HG02759 (cell line): ENCODE data around the gene RAI2.

Experiments used
- ATAC-seq: cut with Tn5 transposase; IDR thresholded peaks from one replicate; pipeline ENCODE4 v1.9.1; 2021; ENCODE audit warnings: mild to moderate bottlenecking, moderate library complexity; ENCODE audit not compliant: unreplicated experiment

The RAI2 gene

GRCh38 chrX:17860811-17861488, at the start of gene RAI2:
Gene RAI2, minus strand, starts transcription at chrX:17861298. Its CDS starts 59,288 bp downstream, at chrX:17802010.
- ATAC-seq: no peak

- ATAC-seq: no peak
These were observed 27.3 kb upstream of the RAI2 start for GRCh38 chrX:17888421-17888820.

- ATAC-seq: no peak
These were observed 21.6 kb upstream of the RAI2 start for GRCh38 chrX:17882680-17883079.

- ATAC-seq: no peak
These were observed 17.1 kb upstream of the RAI2 start for GRCh38 chrX:17878028-17878670.

- ATAC-seq: no peak
These were observed 15.0 kb upstream of the RAI2 start for GRCh38 chrX:17876135-17876534.

- ATAC-seq: no peak
These were observed 8.5 kb upstream of the RAI2 start for GRCh38 chrX:17869580-17869979.

- ATAC-seq: no peak
These were observed 452 bp upstream of the RAI2 start for GRCh38 chrX:17861489-17862011.

GRCh38 chrX:17860179-17860780, 818 bp downstream of the RAI2 start:
- no peak for ATAC-seq

- no peak for ATAC-seq
These were observed 1.4 kb downstream of the RAI2 start for GRCh38 chrX:17859609-17860178.

GRCh38 chrX:17854531-17854930, 6.6 kb downstream of the RAI2 start:
- ATAC-seq: no peak

GRCh38 chrX:17854069-17854468, 7.0 kb downstream of the RAI2 start:
- no peak for ATAC-seq

- ATAC-seq: no peak
These were observed 9.2 kb downstream of the RAI2 start for GRCh38 chrX:17851874-17852273.

GRCh38 chrX:17848545-17849265, 12.4 kb downstream of the RAI2 start:
- ATAC-seq: no peak

- no peak for ATAC-seq
These were observed 15.1 kb downstream of the RAI2 start for GRCh38 chrX:17846045-17846444.

GRCh38 chrX:17844236-17844635, 16.9 kb downstream of the RAI2 start:
- no peak for ATAC-seq

- no peak for ATAC-seq
These were observed 18.2 kb downstream of the RAI2 start for GRCh38 chrX:17842769-17843525.

GRCh38 chrX:17839269-17839668, 21.8 kb downstream of the RAI2 start:
- no peak for ATAC-seq

- no peak for ATAC-seq
These were observed 24.3 kb downstream of the RAI2 start for GRCh38 chrX:17836830-17837229.

- no peak for ATAC-seq
These were observed 27.1 kb downstream of the RAI2 start for GRCh38 chrX:17833954-17834353.

GRCh38 chrX:17831255-17831654, 29.8 kb downstream of the RAI2 start:
- no peak for ATAC-seq
